A172 (cell line): ENCODE data around the gene ANKRD11. TPM values are rescaled to one million over a fixed set of nuclear protein-coding genes. Genes with fewer than 3 reads are reported as not detected.
"Not testable (repeated sequence)": the region's sequence is repeated elsewhere in the genome, so short reads cannot be mapped to it uniquely, and the experiment has no call there.

Experiments used
- DNase-seq: peaks from one replicate; pipeline ENCODE4 v3.0.0-alpha.2; 2015; ENCODE audit warnings: low spot score
- total RNA-seq: library from RNA; depleted of rRNA; stranded (reverse); fragments of >200 nt; shearing (Covaris generic); gene quantifications from 2 replicates; pipeline ENCODE4 v1.2.3, GENCODE V29; 2014

Gene ANKRD11
- total RNA-seq, 1 experiment from 2014 or later: 61.6 TPM

DNA sequence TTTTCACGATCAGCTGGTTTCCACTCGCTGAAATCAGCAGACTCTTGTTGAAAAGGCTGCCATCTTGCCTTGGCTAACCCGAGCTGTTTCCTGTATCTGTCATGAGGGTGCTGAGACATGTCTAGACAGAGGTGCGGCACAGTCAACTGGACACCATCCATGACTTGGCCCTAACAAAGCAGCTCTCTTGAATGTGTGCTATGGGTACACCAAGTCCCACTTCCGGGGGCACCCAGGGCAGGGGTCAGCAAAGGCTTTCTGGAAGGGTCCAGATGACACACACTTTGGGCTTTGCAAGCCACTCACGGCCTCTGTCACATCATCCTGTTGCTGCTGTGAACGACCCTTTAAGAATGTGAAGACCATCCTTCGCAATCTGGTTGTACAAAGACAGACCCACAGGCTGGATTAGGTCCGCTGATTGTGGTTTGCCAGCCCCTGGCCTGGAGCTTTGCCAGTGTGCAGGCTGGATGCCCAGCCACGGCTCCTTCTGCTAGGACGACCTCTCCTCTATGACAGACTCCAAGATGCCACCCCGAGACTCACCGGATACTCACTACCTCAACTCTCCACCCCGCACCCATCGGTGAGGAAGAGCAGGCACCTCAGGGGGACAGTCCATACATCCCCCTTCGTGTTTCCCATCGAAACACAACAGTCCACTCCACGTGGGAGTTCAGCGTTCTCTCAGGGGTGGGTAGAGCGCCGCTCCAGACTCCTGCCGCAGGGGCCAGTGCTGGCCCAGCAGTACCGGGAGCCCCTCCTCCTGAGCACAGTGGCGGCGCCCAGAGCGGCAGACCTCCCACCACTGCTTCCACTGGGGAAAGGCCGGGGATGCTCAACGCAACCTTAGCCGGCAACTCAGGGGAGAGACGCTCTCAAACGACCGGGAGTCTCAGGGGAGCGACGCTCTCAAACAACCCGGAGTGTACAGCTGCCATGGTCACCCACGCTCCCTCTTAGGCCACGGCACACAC lies 123.5 kb downstream of the ANKRD11 start:
- DNase-seq: no peak

DNA sequence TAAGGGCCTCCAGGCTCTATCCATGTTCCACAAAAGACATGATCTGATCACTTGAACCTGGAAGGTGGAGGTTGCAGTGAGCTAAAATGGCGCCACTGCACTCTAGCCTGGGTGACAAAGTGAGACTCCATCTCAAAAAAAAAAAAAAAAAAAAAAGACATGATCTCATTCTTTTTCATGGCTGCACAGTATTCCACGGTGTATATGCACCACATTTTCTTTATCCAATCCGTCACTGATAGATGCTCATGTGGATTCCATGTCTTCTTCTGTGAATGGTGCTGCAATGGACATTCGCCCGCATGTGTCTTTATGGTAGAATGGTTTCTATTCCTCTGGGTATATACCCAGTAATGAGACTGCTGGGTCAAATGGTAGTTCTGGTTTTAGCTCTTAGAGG lies 124.4 kb downstream of the ANKRD11 start:
- DNase-seq: no peak

DNA sequence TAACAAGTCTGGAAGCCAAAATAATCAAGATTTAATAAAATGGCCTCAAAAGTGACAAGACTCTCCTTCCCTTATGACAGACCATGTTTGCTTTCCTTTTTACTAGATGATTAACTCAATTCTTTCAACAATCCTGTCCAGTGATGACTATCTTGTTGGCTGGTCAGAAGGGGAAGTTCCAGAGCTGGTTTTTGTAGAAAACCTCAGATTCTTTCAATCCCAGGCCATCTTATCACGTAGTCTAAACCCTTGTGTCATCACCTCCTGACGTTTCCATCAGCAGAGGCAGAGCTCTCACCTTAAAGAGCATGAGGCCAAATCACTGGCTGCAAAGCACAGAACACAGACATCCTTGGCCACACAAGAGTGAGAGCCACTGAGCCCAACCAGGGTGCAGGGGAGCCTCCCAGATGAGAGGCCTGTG lies 125.3 kb downstream of the ANKRD11 start:
- peak; percentile 73 for DNase-seq

DNA sequence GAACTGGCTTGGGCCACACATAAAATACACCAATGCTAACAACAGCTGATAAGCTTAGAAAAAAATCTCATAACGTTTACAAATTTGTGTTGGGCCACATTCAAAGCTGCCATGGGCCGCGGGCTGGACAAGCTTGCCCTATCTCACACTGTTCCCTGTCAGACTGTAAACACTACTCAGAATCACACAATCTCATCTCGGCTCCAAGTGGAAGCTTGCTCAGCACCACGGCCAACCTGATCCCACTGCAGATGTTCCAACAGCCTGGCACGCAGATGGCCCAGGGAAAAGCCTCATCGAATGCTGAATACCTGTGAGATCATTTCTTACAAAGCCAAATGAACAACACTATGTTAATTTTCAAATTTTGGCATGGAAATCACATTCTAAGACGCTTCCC lies 125.8 kb downstream of the ANKRD11 start:
- no peak for DNase-seq

DNA sequence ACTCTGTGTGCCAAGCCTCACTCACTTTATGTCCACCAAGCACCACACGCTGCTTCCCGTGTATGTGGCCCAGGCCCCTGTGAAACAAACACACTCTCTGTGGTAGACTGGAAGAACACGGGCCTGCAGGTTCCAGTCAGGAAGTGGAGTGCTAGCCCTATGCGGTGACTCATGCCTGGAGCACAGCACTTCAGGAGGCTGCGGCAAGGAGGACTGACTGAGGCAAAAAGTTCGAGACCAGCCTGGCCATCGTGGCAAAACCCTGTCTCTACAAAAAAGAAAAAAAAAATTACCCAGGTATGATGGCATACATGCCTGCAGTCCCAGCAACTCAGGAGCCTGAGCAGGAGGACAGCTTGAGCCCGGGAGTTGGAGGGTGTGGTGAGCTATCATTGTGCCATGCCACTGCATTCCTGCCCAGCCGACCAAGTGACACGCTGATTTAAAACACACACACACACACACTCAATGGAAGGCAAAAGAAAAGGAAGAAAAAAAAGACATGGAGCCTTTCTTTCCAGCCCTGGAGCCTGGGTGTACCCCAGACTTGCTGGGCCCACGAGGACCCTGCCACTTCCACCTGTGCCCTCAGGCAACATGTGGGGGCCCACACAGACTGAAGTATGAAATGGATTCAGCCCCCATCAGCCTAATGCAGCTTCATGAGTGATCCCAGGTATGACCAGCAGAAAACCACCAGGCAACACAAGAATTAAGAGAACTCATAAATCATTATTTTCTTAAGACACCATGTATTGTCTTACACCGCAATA lies 126.6 kb downstream of the ANKRD11 start:
- peak; percentile 77 for DNase-seq

DNA sequence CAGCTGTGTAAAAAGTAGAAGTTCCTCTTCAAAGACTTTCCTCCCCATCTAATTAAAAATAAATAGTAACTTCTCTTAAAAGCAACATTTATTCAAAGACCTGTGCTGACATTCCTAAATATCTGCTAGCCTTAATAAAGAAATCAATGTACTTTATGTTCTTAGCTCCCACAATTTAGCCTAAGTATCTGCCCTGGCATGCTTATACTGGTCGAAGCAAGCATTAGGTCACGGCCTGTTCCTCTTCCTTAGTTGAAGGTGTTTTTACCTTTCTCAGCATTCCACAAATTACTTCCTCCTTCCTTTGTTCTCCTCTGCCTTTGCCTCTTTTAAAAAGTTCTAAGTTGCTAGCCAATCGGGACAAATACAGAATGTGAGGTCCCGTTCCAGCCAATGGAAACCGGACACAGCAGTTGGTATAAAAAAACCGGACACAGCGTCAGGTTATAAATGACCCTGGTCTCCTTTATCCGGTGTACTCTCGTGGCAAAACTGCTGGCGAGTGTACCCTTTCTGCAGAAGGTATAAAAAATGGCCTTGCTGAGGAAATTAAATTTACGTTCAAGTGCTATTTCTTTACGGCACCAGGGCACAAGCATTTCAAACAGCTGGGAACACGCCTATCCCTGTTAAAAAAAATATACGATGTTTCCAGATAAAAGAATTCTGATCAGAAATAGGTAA lies 127.7 kb downstream of the ANKRD11 start:
- not testable (repeated sequence) for DNase-seq

- DNase-seq: peak; percentile 19
Measured at GRCh38 chr16:89361751-89362539, 128.4 kb downstream of the ANKRD11 start.

- DNase-seq: no peak
Measured at GRCh38 chr16:89360760-89361435, 129.5 kb downstream of the ANKRD11 start.

DNA sequence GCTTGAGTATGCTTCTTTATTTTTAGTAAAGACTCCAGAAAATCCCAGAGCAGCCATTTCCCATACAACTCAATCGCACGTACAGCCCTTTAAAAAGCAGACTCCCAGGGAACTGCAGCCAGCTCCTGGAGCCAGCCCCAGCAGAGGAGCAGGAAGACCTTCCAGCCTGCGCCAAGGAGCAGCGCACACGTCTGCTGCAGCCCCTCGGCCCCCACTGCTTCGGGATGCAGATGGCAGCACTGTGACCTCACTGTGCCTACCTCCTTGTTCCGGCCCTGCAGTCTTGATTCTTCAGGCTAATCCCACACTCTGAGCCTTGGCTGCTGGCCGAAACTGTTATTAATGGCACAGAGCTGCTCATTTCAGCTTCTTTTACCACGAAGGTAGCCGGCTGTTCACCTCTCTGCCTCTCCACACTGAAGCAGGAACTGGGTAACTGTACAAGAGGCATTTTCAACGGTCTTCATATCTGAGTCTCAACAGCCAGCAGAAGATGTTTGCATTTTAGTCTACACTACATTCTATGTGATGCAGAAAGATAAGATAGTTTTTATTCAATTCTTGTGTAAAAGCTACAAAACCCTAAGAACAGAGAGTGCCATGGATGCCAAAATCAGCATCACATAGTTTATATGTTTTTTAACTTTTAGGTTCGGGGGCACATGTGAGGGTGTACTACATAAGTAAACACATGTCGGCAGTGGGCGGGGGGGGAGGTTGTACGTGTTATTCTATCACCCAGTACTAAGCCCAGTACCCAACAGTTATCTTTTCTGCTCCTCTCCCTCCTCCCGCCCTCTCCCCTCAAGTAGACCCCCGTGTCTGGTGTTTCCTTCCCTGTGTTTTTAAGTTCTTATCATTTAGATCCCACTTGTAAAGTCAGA lies 130.9 kb downstream of the ANKRD11 start:
- no peak for DNase-seq

DNA sequence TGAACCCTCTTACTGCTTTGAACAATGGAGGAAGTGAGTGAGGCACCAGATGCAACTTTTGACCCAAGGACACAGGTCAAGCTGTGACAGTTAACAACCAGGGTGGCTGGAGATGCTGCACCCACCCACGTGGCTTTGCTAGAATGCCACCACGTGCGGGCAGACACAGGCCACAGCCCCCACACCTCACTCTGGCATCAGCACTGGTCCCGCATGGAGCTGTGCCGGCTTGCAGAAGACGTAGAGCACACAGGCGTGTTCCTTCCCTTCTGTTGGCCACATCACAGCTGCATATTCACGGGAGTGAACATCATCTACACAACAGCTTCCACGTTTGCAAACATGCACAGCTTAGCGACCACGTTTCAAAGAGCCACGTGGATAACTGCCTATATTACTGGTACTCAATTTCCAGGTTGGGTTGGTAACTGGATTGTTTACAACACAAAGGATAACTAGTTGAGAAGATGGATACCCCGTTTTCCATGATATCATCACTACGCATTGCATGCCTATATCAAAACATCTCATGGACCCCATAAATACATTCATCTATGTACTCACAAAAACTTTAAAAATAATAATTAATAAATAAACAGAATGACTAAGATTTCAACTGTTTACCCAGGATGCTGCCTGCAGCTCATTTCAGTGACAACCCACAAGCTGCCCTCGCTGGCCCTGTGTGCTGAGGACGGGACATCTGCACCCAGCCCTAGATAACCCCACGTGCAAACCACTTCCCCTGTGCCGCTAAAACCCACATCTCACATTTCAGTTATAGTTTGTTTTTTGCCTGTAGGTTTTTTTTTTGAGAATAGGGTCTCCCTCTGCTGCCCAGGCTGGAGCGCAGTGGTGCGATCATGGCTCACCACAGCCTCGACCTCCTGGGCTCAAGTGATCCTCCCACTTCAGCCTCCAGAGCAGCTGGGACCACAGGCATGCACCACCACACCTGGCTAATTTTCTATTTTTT lies 132.0 kb downstream of the ANKRD11 start:
- DNase-seq: no peak

DNA sequence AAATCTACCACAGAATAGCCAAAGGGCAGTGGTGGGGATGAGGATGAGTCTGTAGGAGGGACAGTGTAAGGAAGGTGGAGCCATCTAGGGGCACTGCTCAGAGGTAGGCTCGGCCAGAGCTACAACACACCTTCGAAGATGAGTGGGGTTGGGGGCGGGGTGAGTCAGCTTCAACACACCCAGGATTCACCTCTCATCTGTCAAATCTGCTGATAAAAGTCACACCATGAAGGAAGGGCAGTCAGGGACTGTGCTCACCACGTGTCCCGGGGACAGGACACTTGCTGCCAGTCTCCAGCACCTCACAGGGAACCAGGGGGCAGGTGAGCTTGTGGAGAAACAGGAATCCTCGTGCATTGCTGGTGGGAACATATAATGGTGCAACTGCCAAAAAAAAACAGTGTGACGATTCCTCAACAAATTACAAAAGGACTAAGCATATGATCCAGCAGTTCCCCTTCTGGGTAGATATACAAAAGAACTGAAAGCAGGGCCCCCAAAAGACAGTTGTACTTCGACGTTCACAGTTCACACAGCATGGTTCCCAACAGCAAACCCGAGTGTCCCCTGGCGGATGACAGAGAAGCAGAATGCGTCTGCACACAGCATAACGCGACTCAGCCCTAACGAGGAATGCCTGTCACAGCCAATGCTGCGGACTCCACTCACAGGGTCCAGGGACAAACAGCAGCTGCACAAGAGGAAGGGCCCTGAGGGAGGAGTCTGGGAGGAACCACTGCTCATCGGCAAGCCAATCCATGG lies 133.1 kb downstream of the ANKRD11 start:
- no peak for DNase-seq

GRCh38 chr16:89355686-89356085 lies 134.7 kb downstream of the ANKRD11 start:
- no peak for DNase-seq

GRCh38 chr16:89355007-89355406 lies 135.4 kb downstream of the ANKRD11 start:
- DNase-seq: no peak

DNA sequence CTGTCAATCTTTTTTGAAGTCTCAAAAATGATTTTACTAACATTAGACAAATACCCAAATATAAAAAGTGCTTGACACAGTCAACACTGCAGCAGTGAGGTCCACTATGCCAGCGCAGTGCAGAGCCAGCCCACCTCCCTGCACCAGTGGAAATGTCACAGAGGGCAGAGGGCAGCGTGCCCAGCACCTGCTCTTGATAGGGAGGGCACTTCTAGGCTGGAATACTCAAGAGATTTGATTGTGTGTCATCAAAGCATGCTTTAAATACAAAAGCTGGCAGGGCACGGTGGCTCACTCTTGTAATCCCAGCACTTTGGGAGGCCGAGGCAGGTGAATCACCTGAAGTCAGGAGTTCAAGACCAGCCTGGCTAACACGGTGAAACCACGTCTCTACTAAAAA lies 136.0 kb downstream of the ANKRD11 start:
- no peak for DNase-seq

GRCh38 chr16:89352091-89352681 lies 138.2 kb downstream of the ANKRD11 start:
- DNase-seq: no peak

GRCh38 chr16:89351645-89352044 lies 138.7 kb downstream of the ANKRD11 start:
- DNase-seq: no peak

DNA sequence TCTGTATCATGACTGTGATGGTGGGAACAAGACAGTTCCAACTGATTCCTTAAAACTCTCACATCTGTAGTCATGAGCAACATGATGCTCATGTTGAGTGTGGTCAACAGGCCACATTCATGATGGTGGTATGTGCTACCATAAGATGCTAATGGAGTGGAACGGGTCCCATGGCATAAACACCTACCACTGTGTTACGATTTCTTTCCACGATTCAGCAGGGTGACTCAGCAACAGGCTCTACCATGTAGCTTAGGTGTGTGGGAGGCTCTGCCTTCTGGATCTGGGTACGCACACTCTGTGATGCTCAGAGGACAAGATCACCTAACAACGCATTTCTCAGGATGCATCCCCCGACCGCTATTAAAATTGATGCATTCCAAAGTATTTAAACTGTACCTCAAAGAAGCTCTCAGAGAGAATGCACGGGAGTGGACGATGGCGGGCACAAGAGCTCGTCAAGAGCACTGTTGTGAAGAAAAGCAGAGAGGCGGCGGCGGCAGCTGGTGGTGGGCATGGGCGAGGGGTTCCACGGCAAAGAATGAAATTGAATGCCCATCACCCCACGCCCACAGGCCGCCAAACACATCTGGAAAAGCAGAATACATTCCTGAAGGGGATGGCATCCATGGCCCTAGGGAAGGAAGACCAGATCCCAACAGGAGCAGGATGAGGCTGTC lies 139.5 kb downstream of the ANKRD11 start:
- DNase-seq: no peak
